Peyer's patch (tissue), 4 donors: ENCODE measurements around the gene CCKAR. TPM values are rescaled to one million over a fixed set of nuclear protein-coding genes. Genes with fewer than 3 reads are reported as not detected.

ENCODE experiments used
- DNase-seq, 3 donors: peaks; one replicate each; pipeline ENCODE4 v3.0.0-alpha.2; 2017 to 2019
- H3K27ac ChIP-seq, 4 donors: fragments of 200-600 bp; sonication (generic); one replicate each; pipeline ENCODE4 v1.5.1; 2016 to 2019
- H3K27me3 ChIP-seq, 2 donors: fragments of 200-600 bp; sonication (generic); one replicate each; pipeline ENCODE4 v1.5.1; 2019
- H3K36me3 ChIP-seq, 3 donors: fragments of 200-600 bp; sonication (generic); one replicate each; pipeline ENCODE4 v1.5.1; 2016 to 2019
- H3K4me1 ChIP-seq, 4 donors: fragments of 200-600 bp; sonication (generic); one replicate each; pipeline ENCODE4 v1.5.1; 2016 to 2019
- H3K4me3 ChIP-seq, 4 donors: fragments of 200-600 bp; sonication (generic); 1 replicate in 3 of 4; 2 replicates in 1 of 4; pipeline ENCODE4 v1.5.1; 2016 to 2019; ENCODE audit warnings: mild to moderate bottlenecking in 1 of 4
- H3K9me3 ChIP-seq, 4 donors: fragments of 200-600 bp; sonication (generic); one replicate each; pipeline ENCODE4 v1.5.1; 2016 to 2019; ENCODE audit warnings: mild to moderate bottlenecking in 1 of 4
- POLR2A ChIP-seq, 2 donors: fragments of 450-650 bp; IDR thresholded peaks; one replicate each; pipeline ENCODE4 v1.5.1; 2017; ENCODE audit warnings: antibody characterized with exemption in 2 of 2, mild to moderate bottlenecking in 2 of 2, moderate library complexity in 2 of 2
- total RNA-seq, 4 donors: library from RNA; depleted of rRNA; stranded (reverse); fragments of >200 nt; gene quantifications; one replicate each; pipeline ENCODE4 v1.1.0, GENCODE V29; 2016
- TF ChIP-seq, protein P1 (sequence below), 6 experiments: fragments of 450-650 bp in 4 of 6; fragments of 200-600 bp in 2 of 6; sonication (generic) in 1 of 6; IDR thresholded peaks; one replicate each; pipeline ENCODE4 v1.5.1; 2017 to 2019; ENCODE audit warnings: antibody characterized with exemption in 6 of 6, mild to moderate bottlenecking in 3 of 6, moderate library complexity in 1 of 6

CCKAR gene
- total RNA-seq, 4 donors from 2014 or later, result not detected

DNA sequence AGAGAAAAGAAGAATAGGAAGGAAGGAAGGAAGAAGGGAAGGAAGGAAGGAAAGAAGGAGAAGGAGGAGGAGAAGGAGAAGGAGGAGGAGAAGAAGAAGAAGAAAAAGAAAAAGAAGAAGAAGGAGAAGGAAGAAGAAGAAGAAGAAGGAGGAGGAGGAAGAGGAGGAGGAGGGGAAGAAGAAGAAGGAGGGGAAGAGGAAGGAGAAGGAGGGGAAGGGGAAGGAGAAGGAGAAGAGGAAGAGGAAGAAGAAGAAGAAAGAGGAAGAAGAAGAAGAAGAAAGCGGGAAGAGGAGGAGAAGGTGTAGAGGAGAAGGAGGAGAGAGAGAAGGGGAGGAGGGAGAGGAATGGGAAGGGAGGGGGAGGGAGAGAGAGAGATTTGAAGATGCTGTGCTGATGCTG is 22.6 kb downstream of the CCKAR start:
- no peaks in the 10 kb centered on the region for H3K4me1 ChIP-seq
- H3K9me3 ChIP-seq, result no peaks in the 10 kb centered on the region
- no peak for DNase-seq
- H3K4me3 ChIP-seq, result no peak overlapping the region
- no peaks in the 10 kb centered on the region for H3K27me3 ChIP-seq
- no peaks in the 10 kb centered on the region for H3K36me3 ChIP-seq
- TF ChIP-seq, protein P1, sequence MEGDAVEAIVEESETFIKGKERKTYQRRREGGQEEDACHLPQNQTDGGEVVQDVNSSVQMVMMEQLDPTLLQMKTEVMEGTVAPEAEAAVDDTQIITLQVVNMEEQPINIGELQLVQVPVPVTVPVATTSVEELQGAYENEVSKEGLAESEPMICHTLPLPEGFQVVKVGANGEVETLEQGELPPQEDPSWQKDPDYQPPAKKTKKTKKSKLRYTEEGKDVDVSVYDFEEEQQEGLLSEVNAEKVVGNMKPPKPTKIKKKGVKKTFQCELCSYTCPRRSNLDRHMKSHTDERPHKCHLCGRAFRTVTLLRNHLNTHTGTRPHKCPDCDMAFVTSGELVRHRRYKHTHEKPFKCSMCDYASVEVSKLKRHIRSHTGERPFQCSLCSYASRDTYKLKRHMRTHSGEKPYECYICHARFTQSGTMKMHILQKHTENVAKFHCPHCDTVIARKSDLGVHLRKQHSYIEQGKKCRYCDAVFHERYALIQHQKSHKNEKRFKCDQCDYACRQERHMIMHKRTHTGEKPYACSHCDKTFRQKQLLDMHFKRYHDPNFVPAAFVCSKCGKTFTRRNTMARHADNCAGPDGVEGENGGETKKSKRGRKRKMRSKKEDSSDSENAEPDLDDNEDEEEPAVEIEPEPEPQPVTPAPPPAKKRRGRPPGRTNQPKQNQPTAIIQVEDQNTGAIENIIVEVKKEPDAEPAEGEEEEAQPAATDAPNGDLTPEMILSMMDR (IDR thresholded peaks at IDR 0.05), result no peak
- TF ChIP-seq POLR2A (IDR thresholded peaks at IDR 0.05), result no peak
- no peak overlapping the region for H3K27ac ChIP-seq

DNA sequence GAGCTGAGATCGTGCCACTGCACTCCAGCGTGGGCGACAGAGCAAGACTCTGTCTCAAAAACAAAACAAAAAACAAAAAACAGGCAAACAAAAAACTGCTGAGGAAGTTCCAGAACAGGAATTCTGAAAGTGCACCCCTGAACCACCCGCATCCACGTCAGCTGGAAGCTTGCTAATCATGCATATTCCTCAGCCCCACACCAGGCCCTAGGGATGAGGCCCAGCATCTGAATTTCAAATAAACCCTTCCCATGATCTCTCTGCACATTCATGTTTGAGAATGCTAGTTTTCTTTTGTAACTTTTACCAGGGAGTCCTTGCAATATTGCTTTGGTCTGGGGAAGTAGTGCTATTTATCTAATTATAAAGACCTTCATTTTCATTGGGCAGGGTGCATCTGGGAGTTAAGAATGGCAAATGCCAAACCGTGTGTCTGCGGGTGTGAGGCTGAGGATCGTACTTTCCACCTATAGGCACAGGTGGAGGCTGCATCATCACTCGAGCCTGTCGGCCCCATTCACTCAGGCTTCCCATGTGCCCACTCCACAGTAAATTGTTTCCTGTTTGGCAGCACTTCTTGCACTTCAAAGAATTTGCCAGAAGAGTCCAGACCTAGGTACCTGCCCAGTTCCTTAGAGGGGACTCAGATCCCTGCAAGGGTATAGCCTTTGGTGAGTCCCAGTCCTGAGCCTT is 23.6 kb downstream of the CCKAR start:
- DNase-seq, result no peak
- no peak overlapping the region for H3K4me3 ChIP-seq
- no peak for TF ChIP-seq POLR2A (IDR thresholded peaks at IDR 0.05)
- TF ChIP-seq, protein P1 (IDR thresholded peaks at IDR 0.05), result no peak

DNA sequence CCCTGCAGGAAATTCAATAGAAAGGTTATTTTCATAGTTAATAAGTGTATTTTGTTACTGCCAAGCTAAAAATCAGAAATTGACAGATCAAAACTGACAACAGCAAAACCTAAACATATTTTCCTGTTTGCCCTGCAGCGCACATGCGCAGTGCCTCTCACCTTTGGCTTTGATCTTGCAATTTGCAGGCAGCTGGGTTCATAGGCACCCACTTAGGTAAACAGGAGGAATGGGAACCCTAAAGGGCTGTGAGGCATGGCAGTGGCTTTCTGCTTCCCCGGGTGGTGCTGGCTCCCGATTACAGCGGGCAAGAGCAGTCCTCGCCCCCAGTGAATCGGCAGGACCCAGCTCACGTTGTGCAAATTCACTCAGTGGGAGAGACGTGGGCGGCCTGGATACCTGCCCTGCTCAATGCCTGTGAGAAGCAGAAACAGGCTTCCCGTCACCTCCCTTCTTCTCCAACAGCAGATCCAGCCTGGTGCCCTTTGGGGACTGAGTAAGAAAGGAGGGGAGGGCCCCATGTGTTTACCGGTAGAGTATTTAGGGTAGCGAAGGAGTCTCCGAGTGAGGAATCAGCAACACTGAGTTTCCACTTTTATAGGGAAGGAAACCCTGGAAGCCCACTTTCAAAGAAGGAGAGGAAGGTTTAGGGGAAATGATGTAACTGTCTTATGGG is 25.7 kb downstream of the CCKAR start:
- no peaks in the 10 kb centered on the region for H3K27me3 ChIP-seq
- H3K9me3 ChIP-seq, result no peaks in the 10 kb centered on the region
- no peak overlapping the region for H3K27ac ChIP-seq
- no peaks in the 10 kb centered on the region for H3K4me1 ChIP-seq
- no peak for TF ChIP-seq POLR2A (IDR thresholded peaks at IDR 0.05)
- TF ChIP-seq, protein P1 (IDR thresholded peaks at IDR 0.05), result no peak
- no peaks in the 10 kb centered on the region for H3K36me3 ChIP-seq
- no peak for DNase-seq
- no peak overlapping the region for H3K4me3 ChIP-seq

More for the DNA sequence above, 23.6 kb downstream of the CCKAR start:
- no peaks in the 10 kb centered on the region for H3K27me3 ChIP-seq
- H3K36me3 ChIP-seq, result no peaks in the 10 kb centered on the region
- no peaks in the 10 kb centered on the region for H3K9me3 ChIP-seq
- no peak overlapping the region for H3K27ac ChIP-seq
- H3K4me1 ChIP-seq, result no peaks in the 10 kb centered on the region

- TF ChIP-seq POLR2A (IDR thresholded peaks at IDR 0.05), result no peak
Measured at GRCh38 chr4:26463386-26463785, 26.9 kb downstream of the CCKAR start.

GRCh38 chr4:26462874-26463273 is 27.4 kb downstream of the CCKAR start:
- no peaks in the 10 kb centered on the region for H3K4me1 ChIP-seq
- no peaks in the 10 kb centered on the region for H3K27me3 ChIP-seq
- H3K36me3 ChIP-seq, result no peaks in the 10 kb centered on the region
- no peaks in the 10 kb centered on the region for H3K9me3 ChIP-seq
- DNase-seq, result no peak
- TF ChIP-seq POLR2A (IDR thresholded peaks at IDR 0.05), result no peak
- TF ChIP-seq, protein P1 (IDR thresholded peaks at IDR 0.05), result no peak
- H3K4me3 ChIP-seq, result no peak overlapping the region
- H3K27ac ChIP-seq, result no peak overlapping the region

More at GRCh38 chr4:26463386-26463785, 26.9 kb downstream of the CCKAR start:
- no peak overlapping the region for H3K4me3 ChIP-seq
- H3K4me1 ChIP-seq, result no peaks in the 10 kb centered on the region
- no peak for DNase-seq
- no peaks in the 10 kb centered on the region for H3K36me3 ChIP-seq
- no peaks in the 10 kb centered on the region for H3K9me3 ChIP-seq
- H3K27ac ChIP-seq, result no peak overlapping the region
- H3K27me3 ChIP-seq, result no peaks in the 10 kb centered on the region

DNA sequence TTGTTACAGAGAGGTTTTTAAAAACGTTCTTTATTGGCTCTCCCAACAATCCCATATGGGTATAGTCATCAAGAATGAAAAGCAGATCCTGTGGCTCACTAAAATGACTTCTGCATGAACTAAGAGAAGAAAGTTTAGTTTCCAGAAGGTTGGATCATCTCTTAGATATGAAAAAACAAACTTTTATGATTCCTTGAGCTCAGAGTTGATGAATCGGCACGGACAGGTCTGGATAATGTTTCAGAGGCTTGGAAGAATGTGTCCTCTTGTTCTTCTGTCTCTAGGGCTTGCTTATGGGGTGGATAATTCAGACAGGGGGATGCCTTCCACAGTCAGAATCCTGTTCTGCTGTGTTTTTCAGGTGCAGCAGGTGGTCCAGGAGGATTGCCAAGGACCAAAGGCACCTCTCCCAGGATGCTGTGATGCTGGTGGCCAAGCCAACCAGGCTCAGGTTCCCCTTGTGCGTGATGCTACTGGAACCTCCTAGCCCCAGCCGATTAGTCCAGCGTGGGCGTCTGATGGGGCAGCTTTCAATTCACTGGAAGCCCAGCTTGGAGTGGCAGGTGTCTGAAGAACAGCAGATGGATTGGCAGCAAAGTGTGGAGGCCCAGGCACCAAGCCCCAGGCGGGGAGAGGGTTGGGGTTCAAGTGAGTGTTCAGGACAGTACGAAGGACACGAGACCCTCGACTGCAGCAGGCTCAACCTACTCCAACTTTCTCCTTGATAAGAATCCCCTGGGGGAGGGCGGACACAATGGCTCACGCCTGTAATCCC is 30.3 kb downstream of the CCKAR start:
- H3K36me3 ChIP-seq, result no peaks in the 10 kb centered on the region
- DNase-seq, result no peak
- no peak overlapping the region for H3K4me3 ChIP-seq
- TF ChIP-seq, protein P1 (IDR thresholded peaks at IDR 0.05), result no peak
- no peak for TF ChIP-seq POLR2A (IDR thresholded peaks at IDR 0.05)
- H3K9me3 ChIP-seq, result no peaks in the 10 kb centered on the region
- no peaks in the 10 kb centered on the region for H3K27me3 ChIP-seq
- H3K27ac ChIP-seq, result no peak overlapping the region
- H3K4me1 ChIP-seq, result no peaks in the 10 kb centered on the region
